CD14-positive monocyte (primary cell): ENCODE results near the gene SF3A2. TPM values are rescaled to one million over a fixed set of nuclear protein-coding genes. Genes with fewer than 3 reads are reported as not detected.

ENCODE experiments used
- DNase-seq, 3 donors: peaks; one replicate each; pipeline ENCODE4 v3.0.0-alpha.2; 2011 to 2022
- H2AFZ ChIP-seq: 2 replicates; pipeline ENCODE4 v1.6.0; 2012; ENCODE audit warnings: mild to moderate bottlenecking, low read depth, low read length, inconsistent platforms; ENCODE audit not compliant: insufficient read depth, poor library complexity, severe bottlenecking
- H3K27ac ChIP-seq, 2 donors: 1 replicate in 1 of 2; 2 replicates in 1 of 2; pipeline ENCODE4 v1.5.1; 2012 to 2013; ENCODE audit warnings: low read length in 2 of 2, control low read depth in 1 of 2, inconsistent platforms in 1 of 2, low read depth in 1 of 2, mild to moderate bottlenecking in 1 of 2
- H3K27me3 ChIP-seq, 2 donors: one replicate each; pipeline versions ENCODE4 v1.6.0 to v1.6.1; 2011 to 2013; ENCODE audit warnings: low read length in 2 of 2; ENCODE audit not compliant: control insufficient read depth in 2 of 2, insufficient read depth in 2 of 2
- H3K36me3 ChIP-seq, 2 donors: replicated peaks in 1 of 2; 1 replicate in 1 of 2; 2 replicates in 1 of 2; pipeline versions ENCODE4 v1.5.1 to v1.6.1; 2012 to 2013; ENCODE audit warnings: low read length in 2 of 2, control low read depth in 1 of 2, inconsistent platforms in 1 of 2, mild to moderate bottlenecking in 1 of 2; ENCODE audit not compliant: insufficient read depth in 2 of 2, control insufficient read depth in 1 of 2
- H3K4me1 ChIP-seq, 2 donors: 1 replicate in 1 of 2; 2 replicates in 1 of 2; pipeline versions ENCODE4 v1.5.1 to v1.6.1; 2012 to 2013; ENCODE audit warnings: low read length in 2 of 2, control low read depth in 1 of 2, inconsistent platforms in 1 of 2, mild to moderate bottlenecking in 1 of 2, moderate library complexity in 1 of 2; ENCODE audit not compliant: insufficient read depth in 2 of 2, control insufficient read depth in 1 of 2
- H3K4me2 ChIP-seq: replicated peaks from 2 replicates; pipeline ENCODE3; 2012; ENCODE audit warnings: low read length, moderate library complexity, mild to moderate bottlenecking; ENCODE audit not compliant: poor library complexity, severe bottlenecking; ENCODE audit errors: extremely low read depth
- H3K4me3 ChIP-seq, 3 experiments: fragments of 200-600 bp in 1 of 3; sonication (generic) in 1 of 3; replicated peaks in 1 of 3; 1 replicate in 2 of 3; 2 replicates in 1 of 3; pipeline ENCODE4 v1.5.1; 2011 to 2013; ENCODE audit warnings: low read length in 3 of 3, mild to moderate bottlenecking in 3 of 3, control low read depth in 2 of 3, low read depth in 2 of 3, inconsistent platforms in 1 of 3, moderate library complexity in 1 of 3
- H3K79me2 ChIP-seq: 2 replicates; pipeline ENCODE4 v1.6.0; 2012; ENCODE audit warnings: mild to moderate bottlenecking, control low read depth, inconsistent platforms, low read length, moderate library complexity; ENCODE audit not compliant: insufficient read depth
- H3K9ac ChIP-seq: 2 replicates; pipeline ENCODE4 v1.6.0; 2017; ENCODE audit warnings: low read length, mild to moderate bottlenecking; ENCODE audit not compliant: insufficient read depth, poor library complexity, severe bottlenecking
- H3K9me3 ChIP-seq, 2 donors: replicated peaks in 1 of 2; 1 replicate in 1 of 2; 2 replicates in 1 of 2; pipeline versions ENCODE4 v1.5.1 to v1.6.1; 2012 to 2013; ENCODE audit warnings: low read length in 2 of 2, control low read depth in 1 of 2; ENCODE audit not compliant: control insufficient read depth in 1 of 2, insufficient read depth in 1 of 2
- H4K20me1 ChIP-seq: 2 replicates; pipeline ENCODE4 v1.6.0; 2012; ENCODE audit warnings: mild to moderate bottlenecking, low read length, control low read depth, moderate library complexity; ENCODE audit not compliant: insufficient read depth
- H3K27ac Mint-ChIP-seq, 7 donors: one replicate each; pipeline ENCODE4 v1.8.0; 2020; ENCODE audit warnings: mild to moderate bottlenecking in 7 of 7, mixed read lengths in 7 of 7, moderate library complexity in 6 of 7, inconsistent platforms in 2 of 7
- H3K27me3 Mint-ChIP-seq, 3 donors: one replicate each; pipeline ENCODE4 v1.8.0; 2021 to 2022; ENCODE audit warnings: low read depth in 3 of 3, mild to moderate bottlenecking in 3 of 3, mixed read lengths in 3 of 3, moderate library complexity in 3 of 3, inconsistent platforms in 1 of 3
- H3K36me3 Mint-ChIP-seq, 2 donors: one replicate each; pipeline ENCODE4 v1.8.0; 2020; ENCODE audit warnings: mixed read lengths in 2 of 2, inconsistent platforms in 1 of 2, mild to moderate bottlenecking in 1 of 2
- H3K4me1 Mint-ChIP-seq: one replicate; pipeline ENCODE4 v1.8.0; 2020; ENCODE audit warnings: mild to moderate bottlenecking, mixed read lengths
- H3K4me3 Mint-ChIP-seq, 2 donors: one replicate each; pipeline ENCODE4 v1.8.0; 2020; ENCODE audit warnings: mild to moderate bottlenecking in 2 of 2, mixed read lengths in 2 of 2, moderate library complexity in 1 of 2
- H3K9me3 Mint-ChIP-seq, 7 donors: one replicate each; pipeline ENCODE4 v1.8.0; 2020 to 2022; ENCODE audit warnings: mixed read lengths in 7 of 7, mild to moderate bottlenecking in 6 of 7, moderate library complexity in 6 of 7, inconsistent platforms in 2 of 7
- WGBS: methylation state at CpG from one replicate; pipeline ENCODE4 v1.1.5; 2013; ENCODE audit warnings: missing lambda C conversion rate; ENCODE audit not compliant: insufficient coverage; 5-methylcytosine and 5-hydroxymethylcytosine counted together
- intact Hi-C, 2 donors: fragments of 100-400 bp; cut with micrococcal nuclease; formaldehyde crosslinking; loops; one replicate each; pipeline versions ENCODE4 v1.15.0 to v1.15.1; 2023
- polyA plus RNA-seq, 3 donors: library from polyadenylated mRNA; depleted of rRNA in 1 of 3; unstranded in 2 of 3; stranded (reverse) in 1 of 3; fragments of 300-500 nt in 2 of 3; fragments of >200 nt in 1 of 3; fragmentation: Illumina TruSeq in 2 of 3; gene quantifications; 1 replicate in 2 of 3; 2 replicates in 1 of 3; pipeline ENCODE4 v1.2.3, GENCODE V29; 2012 to 2021
- TF ChIP-seq, protein P1 (sequence below): fragments of 200-600 bp; IDR thresholded peaks from one replicate; pipeline ENCODE4 v1.8.0; 2022; ENCODE audit warnings: antibody characterized with exemption, mild to moderate bottlenecking

The SF3A2 gene
- polyA plus RNA-seq, 3 donors = 8.0 to 70.8 (median 11.6) TPM

DNA sequence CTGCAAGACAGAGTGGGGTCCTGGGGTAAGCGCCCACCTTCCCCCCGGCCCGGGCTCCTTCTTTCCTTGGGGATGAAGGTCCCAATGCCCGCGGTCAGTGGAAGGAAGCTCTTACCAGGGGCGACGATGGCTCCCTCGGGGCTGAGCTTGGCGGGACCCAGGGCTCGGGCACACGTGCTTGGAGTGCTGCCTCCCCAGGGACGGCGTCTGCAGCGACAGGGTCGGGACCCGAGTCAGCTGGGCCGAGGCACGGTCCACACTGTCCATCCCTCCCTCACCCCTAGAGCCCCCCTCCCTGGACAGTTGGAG is 16.1 kb downstream of the SF3A2 start:
- no peak for DNase-seq
- intact Hi-C loops = no loop called here
- Histone ChIP-seq H3K27ac (no peak overlapping the region), H3K79me2 (no peaks in the 10 kb centered on the region), H3K4me2 (peak overlapping the region; percentile 74), H3K9me3 (peaks cover 0 to 14% of the 10 kb centered on the region in 2 donors), H2AFZ (peak overlapping the region; percentile 71), H3K36me3 (peaks cover 12% of the 10 kb centered on the region in 2 donors), H3K4me3 (peak overlapping the region in 2 of 3 experiments; percentile 7 to 70), H3K4me1 (peaks cover 32 to 42% of the 10 kb centered on the region in 2 donors), H3K9ac (no peak overlapping the region), H3K27me3 (peaks cover 18 to 51% of the 10 kb centered on the region in 2 donors), H4K20me1 (peaks cover 51% of the 10 kb centered on the region)
- TF ChIP-seq, protein P1, sequence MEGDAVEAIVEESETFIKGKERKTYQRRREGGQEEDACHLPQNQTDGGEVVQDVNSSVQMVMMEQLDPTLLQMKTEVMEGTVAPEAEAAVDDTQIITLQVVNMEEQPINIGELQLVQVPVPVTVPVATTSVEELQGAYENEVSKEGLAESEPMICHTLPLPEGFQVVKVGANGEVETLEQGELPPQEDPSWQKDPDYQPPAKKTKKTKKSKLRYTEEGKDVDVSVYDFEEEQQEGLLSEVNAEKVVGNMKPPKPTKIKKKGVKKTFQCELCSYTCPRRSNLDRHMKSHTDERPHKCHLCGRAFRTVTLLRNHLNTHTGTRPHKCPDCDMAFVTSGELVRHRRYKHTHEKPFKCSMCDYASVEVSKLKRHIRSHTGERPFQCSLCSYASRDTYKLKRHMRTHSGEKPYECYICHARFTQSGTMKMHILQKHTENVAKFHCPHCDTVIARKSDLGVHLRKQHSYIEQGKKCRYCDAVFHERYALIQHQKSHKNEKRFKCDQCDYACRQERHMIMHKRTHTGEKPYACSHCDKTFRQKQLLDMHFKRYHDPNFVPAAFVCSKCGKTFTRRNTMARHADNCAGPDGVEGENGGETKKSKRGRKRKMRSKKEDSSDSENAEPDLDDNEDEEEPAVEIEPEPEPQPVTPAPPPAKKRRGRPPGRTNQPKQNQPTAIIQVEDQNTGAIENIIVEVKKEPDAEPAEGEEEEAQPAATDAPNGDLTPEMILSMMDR = no peak
- 5% methylated on average over 16 of the region's 18 CpGs for WGBS
- Mint-ChIP-seq H3K36me3 (peaks cover 8 to 10% of the 10 kb centered on the region in 2 donors), H3K4me3 (peak overlapping the region; percentile 64 to 78), H3K4me1 (peaks cover 22% of the 10 kb centered on the region), H3K9me3 (peaks cover 0 to 8% (median 0%) of the 10 kb centered on the region in 7 donors), H3K27ac (no peak overlapping the region), H3K27me3 (peaks cover 42 to 73% (median 45%) of the 10 kb centered on the region in 3 donors)

DNA sequence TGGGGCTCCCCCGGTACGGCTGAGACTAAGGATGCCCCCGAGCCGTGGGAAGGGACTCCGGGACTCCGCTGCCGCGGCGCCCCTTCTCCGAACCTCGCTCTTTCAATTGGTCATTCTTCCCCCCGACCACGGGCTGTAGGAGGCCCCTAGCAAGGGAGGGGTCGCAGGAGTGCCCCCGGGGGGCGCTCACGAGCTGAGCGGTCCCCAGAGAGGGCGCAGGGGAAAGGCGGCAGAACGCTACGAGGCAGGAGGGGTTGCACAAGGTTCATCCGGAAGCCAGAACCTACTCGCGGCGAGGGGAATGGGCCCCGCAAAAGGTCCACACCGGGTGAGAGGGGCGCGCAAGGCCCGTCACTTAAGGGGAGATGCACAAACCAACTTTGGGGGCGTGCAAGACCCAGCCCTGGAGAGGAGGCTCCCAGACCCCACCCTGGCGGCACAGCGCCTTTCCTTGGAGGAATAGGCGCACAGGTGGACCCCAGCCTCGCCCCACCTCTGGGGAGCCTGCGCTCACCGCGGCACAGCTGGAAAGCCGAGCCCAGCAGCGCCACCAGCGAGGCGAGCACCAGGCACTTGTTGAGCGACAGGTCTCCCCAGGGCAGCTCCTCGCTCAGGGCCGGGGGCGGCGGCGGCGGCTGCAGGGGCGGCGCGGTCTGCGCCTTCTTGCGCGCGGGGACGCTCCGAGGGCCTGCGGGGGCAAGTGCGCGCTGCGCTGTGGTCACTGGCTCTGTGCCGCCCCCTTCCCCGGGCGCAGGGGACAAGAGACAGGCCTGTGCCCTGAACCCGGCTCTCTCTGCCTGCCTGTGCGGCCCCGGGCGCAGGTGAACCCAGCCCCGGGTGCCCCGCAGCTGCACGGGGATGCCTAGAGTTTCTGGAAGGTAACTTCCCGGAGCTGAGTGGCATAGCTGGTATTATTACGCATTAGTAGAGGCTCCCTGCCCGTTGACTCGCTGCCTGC is 16.8 kb downstream of the SF3A2 start:
- H3K9me3 ChIP-seq = peaks cover 0 to 14% of the 10 kb centered on the region in 2 donors
- Mint-ChIP-seq H3K4me1 (peaks cover 22% of the 10 kb centered on the region), H3K36me3 (peaks cover 7% of the 10 kb centered on the region in 2 donors), H3K27me3 (peaks cover 43 to 72% (median 47%) of the 10 kb centered on the region in 3 donors), H3K9me3 (peaks cover 0 to 8% (median 0%) of the 10 kb centered on the region in 7 donors), H3K27ac (no peak overlapping the region), H3K4me3 (peak overlapping the region; percentile 64 to 86)
- WGBS = 9% methylated on average over 76 of the region's 77 CpGs
- DNase-seq = peak in 2 of 3 donors; percentile 39 to 50
- H3K27me3 ChIP-seq = peaks cover 18 to 51% of the 10 kb centered on the region in 2 donors
- peak overlapping the region; percentile 74 for H3K4me2 ChIP-seq
- no peak overlapping the region for H3K27ac ChIP-seq
- peaks cover 47% of the 10 kb centered on the region for H4K20me1 ChIP-seq
- H3K79me2 ChIP-seq = no peaks in the 10 kb centered on the region
- no peak overlapping the region for H3K9ac ChIP-seq
- peaks cover 6% of the 10 kb centered on the region in 2 donors for H3K36me3 ChIP-seq
- TF ChIP-seq, protein P1 = peak; percentile 26
- H2AFZ ChIP-seq = peak overlapping the region; percentile 71
- peak overlapping the region in 2 of 3 experiments; percentile 7 to 70 for H3K4me3 ChIP-seq
- intact Hi-C loops = no loop called here
- peaks cover 32 to 42% of the 10 kb centered on the region in 2 donors for H3K4me1 ChIP-seq
